Adrenal gland (tissue), 12 donors: ENCODE results near the gene RAD9A. TPM values are rescaled to one million over a fixed set of nuclear protein-coding genes. Genes with fewer than 3 reads are reported as not detected.

ENCODE experiments used
- DNase-seq, 7 donors: peaks; one replicate each; pipeline ENCODE4 v3.0.0-alpha.2; 2019 to 2020
- H3K27ac ChIP-seq, 5 donors: fragments of 200-600 bp; sonication (generic) in 4 of 5; 1 replicate in 3 of 5; 2 replicates in 2 of 5; pipeline versions ENCODE4 v1.5.1 to v1.8.0; 2016 to 2020; ENCODE audit warnings: mild to moderate bottlenecking in 1 of 5
- H3K27me3 ChIP-seq: fragments of 200-600 bp; 2 replicates; pipeline ENCODE4 v1.8.0; 2021
- H3K36me3 ChIP-seq, 2 donors: fragments of 200-600 bp; replicated peaks in 1 of 2; 1 replicate in 1 of 2; 2 replicates in 1 of 2; pipeline versions ENCODE4 v1.5.1 to v1.8.0; 2018 to 2022
- H3K4me1 ChIP-seq, 2 donors: fragments of 200-600 bp; replicated peaks in 1 of 2; 1 replicate in 1 of 2; 2 replicates in 1 of 2; pipeline versions ENCODE4 v1.5.1 to v1.8.0; 2018 to 2021
- H3K4me3 ChIP-seq, 4 donors: fragments of 200-600 bp; sonication (generic) in 3 of 4; one replicate each; pipeline ENCODE4 v1.5.1; 2016 to 2018
- H3K9me3 ChIP-seq, 3 donors: fragments of 200-600 bp; sonication (generic) in 1 of 3; replicated peaks in 1 of 3; 1 replicate in 2 of 3; 2 replicates in 1 of 3; pipeline versions ENCODE4 v1.5.1 to v1.8.0; 2016 to 2021
- CTCF ChIP-seq, 6 experiments: fragments of 450-650 bp in 4 of 6; fragments of 200-600 bp in 2 of 6; sonication (generic) in 1 of 6; IDR thresholded peaks; 1 replicate in 5 of 6; 2 replicates in 1 of 6; pipeline versions ENCODE4 v1.5.1 to v1.8.0; 2016 to 2021; ENCODE audit warnings: antibody characterized with exemption in 6 of 6, mild to moderate bottlenecking in 2 of 6, moderate library complexity in 1 of 6
- POLR2A ChIP-seq, 2 donors: fragments of 450-650 bp; IDR thresholded peaks; one replicate each; pipeline ENCODE4 v1.6.1; 2017; ENCODE audit warnings: antibody characterized with exemption in 2 of 2, mild to moderate bottlenecking in 2 of 2, moderate library complexity in 1 of 2
- WGBS, 4 donors: extraction: QIAGEN DNeasy Blood & Tissue Kit in 2 of 4; methylation state at CpG; one replicate each; pipeline versions ENCODE4 v1.1.5 to v1.1.7; 2013 to 2017; 5-methylcytosine and 5-hydroxymethylcytosine counted together
- intact Hi-C, 2 donors: fragments of 100-400 bp; cut with DNase I; formaldehyde crosslinking; loops; one replicate each; pipeline versions ENCODE4 v1.14.1 to v1.15.0; 2022 to 2023
- polyA plus RNA-seq, 3 donors: library from polyadenylated mRNA; stranded (reverse); fragments of 200-250 nt in 2 of 3; fragments of 350-450 nt in 1 of 3; fragmentation: Illumina TruSeq in 1 of 3; extraction: RNeasy Lipid Tissue Mini Kit (QIAGEN cat#74804) in 1 of 3; gene quantifications; one replicate each; pipeline ENCODE4 v1.2.3, GENCODE V29; 2013 to 2014
- total RNA-seq, 9 donors: library from RNA; depleted of rRNA in 4 of 9; stranded (reverse); fragments of >200 nt in 4 of 9; fragments of 120-200 nt in 1 of 9; fragmentation: NEBNext Ultra II Directional in 1 of 9; extraction: Animal tissue kit (Norgen Biotek cat#: 25700) in 1 of 9; gene quantifications; one replicate each; pipeline versions ENCODE4 v1.1.0 to v1.2.4, GENCODE V29; 2013 to 2023
- donor health status: healthy with polysubstance abuse.
- donor health status: Bipolar disorder and iron deficiency.
- donor health status: DM: yes; HTN: yes; CAD: no.
- donor health status: DM: no; HTN: no; CAD: no.
- donor health status: DM: no; HTN: no; CAD: no.
- donor health status: DM: yes; HTN: yes; CAD: no.

RAD9A gene
- total and polyA plus RNA-seq, 12 donors = 5.4 to 57.7 (median 15.0) TPM

- intact Hi-C loops = no loop called here
- H3K27me3 ChIP-seq = no peaks in the 10 kb centered on the region
- peaks cover 0 to 31% of the 10 kb centered on the region in 2 donors for H3K36me3 ChIP-seq
- WGBS, 4 donors = 34 to 46% (median 42%) methylated on average over 6 to 12 of the region's 12 CpGs
- peak overlapping the region in 4 of 5 donors; percentile 78 to 94 (median 86) for H3K27ac ChIP-seq
- peaks cover 15% of the 10 kb centered on the region in 2 donors for H3K4me1 ChIP-seq
- no peaks in the 10 kb centered on the region for H3K9me3 ChIP-seq
- no peak for DNase-seq
- no peak for TF ChIP-seq CTCF (IDR thresholded peaks at IDR 0.05)
- no peak for TF ChIP-seq POLR2A (IDR thresholded peaks at IDR 0.05)
- peak overlapping the region; percentile 35 to 98 (median 77) for H3K4me3 ChIP-seq
Measured at GRCh38 chr11:67429038-67429668, 37.4 kb downstream of the RAD9A start.

- Histone ChIP-seq H3K27ac (peak overlapping the region in 1 of 5 donors; percentile 89), H3K4me1 (peaks cover 15% of the 10 kb centered on the region in 2 donors), H3K4me3 (no peak overlapping the region), H3K27me3 (no peaks in the 10 kb centered on the region), H3K36me3 (peaks cover 0 to 37% of the 10 kb centered on the region in 2 donors), H3K9me3 (no peaks in the 10 kb centered on the region)
- TF ChIP-seq CTCF (IDR thresholded peaks at IDR 0.05) = no peak
- no peak for TF ChIP-seq POLR2A (IDR thresholded peaks at IDR 0.05)
- intact Hi-C loops = no loop called here
- WGBS, 4 donors = 71 to 81% (median 77%) methylated on average over 11 of the region's 11 CpGs
- no peak for DNase-seq
Measured at GRCh38 chr11:67429722-67430121, 37.9 kb downstream of the RAD9A start.

- WGBS, 4 donors = 90 to 95% (median 92%) methylated on average over 20 to 24 of the region's 24 CpGs
- H3K36me3 ChIP-seq = peaks cover 0 to 42% of the 10 kb centered on the region in 2 donors
Measured at GRCh38 chr11:67431346-67432249, 39.8 kb downstream of the RAD9A start.

More at GRCh38 chr11:67431346-67432249, 39.8 kb downstream of the RAD9A start:
- Histone ChIP-seq H3K4me3 (no peak overlapping the region), H3K27me3 (no peaks in the 10 kb centered on the region), H3K9me3 (no peaks in the 10 kb centered on the region), H3K27ac (no peak overlapping the region), H3K4me1 (peaks cover 15 to 23% of the 10 kb centered on the region in 2 donors)
- intact Hi-C loops = no loop called here
- DNase-seq = no peak
- TF ChIP-seq CTCF (IDR thresholded peaks at IDR 0.05) = no peak
- no peak for TF ChIP-seq POLR2A (IDR thresholded peaks at IDR 0.05)
